Measurements from ENCODE around the gene KCP.

KCP gene

DNA sequence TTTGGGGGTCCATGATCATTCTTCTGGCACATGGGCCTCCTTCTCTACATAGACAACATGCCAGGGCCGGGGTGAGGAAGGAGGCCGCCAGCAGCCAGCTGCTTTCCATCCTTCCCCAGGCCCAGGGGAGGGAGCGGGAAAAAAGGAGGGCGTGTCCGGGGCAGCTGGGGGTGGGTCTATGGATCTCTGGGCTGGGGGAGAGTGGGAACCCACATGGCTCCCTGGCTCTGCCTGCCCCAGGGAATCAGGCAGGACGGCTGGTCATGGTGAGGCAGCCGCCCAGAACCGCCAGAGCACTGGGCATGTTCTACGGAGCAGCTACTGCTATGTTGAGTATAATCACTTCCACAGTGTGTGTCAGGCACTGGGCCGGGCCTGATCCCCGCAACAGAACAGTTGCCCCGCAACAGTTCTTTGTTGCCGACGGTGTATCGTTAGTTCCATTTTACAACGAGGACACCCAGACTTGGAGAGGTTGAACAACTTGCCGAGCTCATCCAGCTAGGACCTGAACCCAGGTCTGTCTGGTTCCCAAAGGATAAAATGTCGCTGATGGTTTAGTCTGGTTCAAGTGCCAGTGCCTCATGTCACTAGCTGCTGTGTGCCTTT lies 20.8 kb upstream of the KCP start:
- TF ChIP-seq CTCF (IDR thresholded peaks at IDR 0.05; ENCODE audit: insufficient read depth, low read length) (no peak), REST (IDR thresholded peaks at IDR 0.05; ENCODE audit: insufficient replicate concordance, low read depth) (no peak), GABPA (IDR thresholded peaks at IDR 0.05; ENCODE audit: low read depth) (no peak), SPI1 (IDR thresholded peaks at IDR 0.05; ENCODE audit: borderline replicate concordance, low read depth) (no peak), POLR2AphosphoS5 (IDR thresholded peaks at IDR 0.05; ENCODE audit: low read depth) (no peak)
- H3K27me3 ChIP-seq (ENCODE audit: insufficient read depth, poor library complexity, severe bottlenecking), result no peaks in the 10 kb centered on the region
- no peak for DNase-seq (ENCODE audit: low read depth in 1 of 2, low spot score in 1 of 2)
- H3K27ac ChIP-seq (replicated peaks), result no peak overlapping the region
- no peak overlapping the region for H3K4me3 ChIP-seq (replicated peaks; ENCODE audit: insufficient read depth, low read length)

- H3K4me3 ChIP-seq (replicated peaks; ENCODE audit: insufficient read depth, low read length), result no peak overlapping the region
- TF ChIP-seq SPI1 (IDR thresholded peaks at IDR 0.05; ENCODE audit: borderline replicate concordance, low read depth) (no peak), REST (IDR thresholded peaks at IDR 0.05; ENCODE audit: insufficient replicate concordance, low read depth) (no peak), CTCF (IDR thresholded peaks at IDR 0.05; ENCODE audit: insufficient read depth, low read length) (no peak), GABPA (IDR thresholded peaks at IDR 0.05; ENCODE audit: low read depth) (no peak), POLR2AphosphoS5 (IDR thresholded peaks at IDR 0.05; ENCODE audit: low read depth) (no peak)
- no peak overlapping the region for H3K27ac ChIP-seq (replicated peaks)
- DNase-seq (ENCODE audit: low read depth in 1 of 2, low spot score in 1 of 2), result no peak
- H3K27me3 ChIP-seq (ENCODE audit: insufficient read depth, poor library complexity, severe bottlenecking), result no peaks in the 10 kb centered on the region
These were observed 18.6 kb upstream of the KCP start for GRCh38 chr7:128928882-128929788.

DNA sequence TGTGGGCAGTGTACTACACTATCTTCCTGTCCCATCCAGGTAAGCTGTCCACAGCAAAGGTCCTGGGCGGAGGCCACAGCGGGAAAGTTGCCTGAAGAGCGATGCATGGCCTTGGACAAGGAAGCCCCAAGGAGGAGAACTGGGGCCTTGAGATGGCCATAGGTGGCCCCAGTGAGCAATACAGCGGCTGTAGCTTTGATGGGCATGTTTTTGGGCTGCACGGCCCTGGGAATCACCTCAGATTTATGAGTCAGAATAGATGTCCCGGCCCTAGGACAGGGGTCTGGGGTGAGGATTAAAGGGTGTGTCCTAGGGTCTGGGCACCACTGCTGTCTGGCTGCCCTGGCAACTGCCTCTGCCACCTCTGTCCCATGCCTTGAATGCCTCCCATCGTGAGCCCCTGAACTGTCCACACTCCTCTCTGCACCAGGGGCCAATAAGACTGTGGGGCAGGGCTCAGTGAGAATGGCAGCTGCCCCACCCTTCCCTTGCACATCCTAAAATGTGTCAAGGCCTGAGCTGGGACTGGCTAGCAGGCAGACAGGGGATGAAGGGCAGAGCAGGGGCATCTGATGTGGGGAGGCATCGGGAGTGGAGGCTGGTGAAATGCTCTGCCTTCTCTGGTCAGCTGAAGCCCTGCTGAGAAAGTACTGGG lies 17.8 kb upstream of the KCP start:
- no peak for DNase-seq (ENCODE audit: low read depth in 1 of 2, low spot score in 1 of 2)
- Histone ChIP-seq H3K27me3 (ENCODE audit: insufficient read depth, poor library complexity, severe bottlenecking) (no peaks in the 10 kb centered on the region), H3K4me3 (replicated peaks; ENCODE audit: insufficient read depth, low read length) (no peak overlapping the region), H3K27ac (replicated peaks) (no peak overlapping the region)
- TF ChIP-seq SPI1 (IDR thresholded peaks at IDR 0.05; ENCODE audit: borderline replicate concordance, low read depth) (no peak), CTCF (IDR thresholded peaks at IDR 0.05; ENCODE audit: insufficient read depth, low read length) (no peak), POLR2AphosphoS5 (IDR thresholded peaks at IDR 0.05; ENCODE audit: low read depth) (no peak), REST (IDR thresholded peaks at IDR 0.05; ENCODE audit: insufficient replicate concordance, low read depth) (no peak), GABPA (IDR thresholded peaks at IDR 0.05; ENCODE audit: low read depth) (no peak)
